Measurements from ENCODE around the gene CDC27. TPM values are rescaled to one million over a fixed set of nuclear protein-coding genes. Genes with fewer than 3 reads are reported as not detected.
"Not testable (repeated sequence)": the region's sequence is repeated elsewhere in the genome, so short reads cannot be mapped to it uniquely, and the experiment has no call there.

Gene CDC27
- polyA plus RNA-seq, 1 experiment, result 65.3 TPM

- Histone ChIP-seq H3K4me3 (ENCODE audit: low read depth, low read length) (no peak overlapping the region), H3K27me3 (ENCODE audit: control insufficient read depth, insufficient read depth, low read length) (no peaks in the 10 kb centered on the region), H3K36me3 (ENCODE audit: control insufficient read depth, insufficient read depth, low read length) (peaks cover 11% of the 10 kb centered on the region)
- POLR2A ChIA-PET, result no interaction called here
- no peak for TF ChIP-seq CTCF (IDR thresholded peaks at IDR 0.05; ENCODE audit: insufficient read depth, low read depth, low read length)
- CTCF ChIA-PET, result interaction anchor here (1.3 kb wide), 1 partner anchor 9 kb away, joined by 3 read pairs; no protein-coding TSS in a partner anchor
- DNase-seq (ENCODE audit: low read depth), result no peak
These were observed 27.0 kb downstream of the CDC27 start for GRCh38 chr17:47162013-47162622.

- Histone ChIP-seq H3K27me3 (ENCODE audit: control insufficient read depth, insufficient read depth, low read length) (no peaks in the 10 kb centered on the region), H3K4me3 (ENCODE audit: low read depth, low read length) (no peak overlapping the region), H3K36me3 (ENCODE audit: control insufficient read depth, insufficient read depth, low read length) (peaks cover 12% of the 10 kb centered on the region)
- ChIA-PET POLR2A (no interaction called here), CTCF (no interaction called here)
- no peak for DNase-seq (ENCODE audit: low read depth)
- TF ChIP-seq CTCF (IDR thresholded peaks at IDR 0.05; ENCODE audit: insufficient read depth, low read depth, low read length), result no peak
These were observed 29.8 kb downstream of the CDC27 start for GRCh38 chr17:47159315-47159714.

- Histone ChIP-seq H3K36me3 (ENCODE audit: control insufficient read depth, insufficient read depth, low read length) (peaks cover 6% of the 10 kb centered on the region), H3K4me3 (ENCODE audit: low read depth, low read length) (no peak overlapping the region), H3K27me3 (ENCODE audit: control insufficient read depth, insufficient read depth, low read length) (no peaks in the 10 kb centered on the region)
- no peak for DNase-seq (ENCODE audit: low read depth)
- TF ChIP-seq CTCF (IDR thresholded peaks at IDR 0.05; ENCODE audit: insufficient read depth, low read depth, low read length), result no peak
- ChIA-PET CTCF (no interaction called here), POLR2A (no interaction called here)
These were observed 43.7 kb downstream of the CDC27 start for GRCh38 chr17:47145351-47145750.

GRCh38 chr17:47135235-47135634 lies 53.9 kb downstream of the CDC27 start:
- CTCF ChIA-PET, result no interaction called here
- H3K36me3 ChIP-seq (ENCODE audit: control insufficient read depth, insufficient read depth, low read length), result peaks cover 5% of the 10 kb centered on the region
- H3K4me3 ChIP-seq (ENCODE audit: low read depth, low read length), result no peak overlapping the region
- no peak for DNase-seq (ENCODE audit: low read depth)
- no peaks in the 10 kb centered on the region for H3K27me3 ChIP-seq (ENCODE audit: control insufficient read depth, insufficient read depth, low read length)
- POLR2A ChIA-PET, result no interaction called here
- TF ChIP-seq CTCF (IDR thresholded peaks at IDR 0.05; ENCODE audit: insufficient read depth, low read depth, low read length), result no peak

- POLR2A ChIA-PET, result interaction anchor here (0.7 kb wide), 1 partner anchor 51 kb away, joined by 3 read pairs; no protein-coding TSS in a partner anchor
- H3K27me3 ChIP-seq (ENCODE audit: control insufficient read depth, insufficient read depth, low read length); H3K4me3 ChIP-seq (ENCODE audit: low read depth, low read length); H3K36me3 ChIP-seq (ENCODE audit: control insufficient read depth, insufficient read depth, low read length); CTCF ChIA-PET; DNase-seq (ENCODE audit: low read depth): not testable (repeated sequence)
These were observed 54.7 kb downstream of the CDC27 start for GRCh38 chr17:47134354-47134753.

DNA sequence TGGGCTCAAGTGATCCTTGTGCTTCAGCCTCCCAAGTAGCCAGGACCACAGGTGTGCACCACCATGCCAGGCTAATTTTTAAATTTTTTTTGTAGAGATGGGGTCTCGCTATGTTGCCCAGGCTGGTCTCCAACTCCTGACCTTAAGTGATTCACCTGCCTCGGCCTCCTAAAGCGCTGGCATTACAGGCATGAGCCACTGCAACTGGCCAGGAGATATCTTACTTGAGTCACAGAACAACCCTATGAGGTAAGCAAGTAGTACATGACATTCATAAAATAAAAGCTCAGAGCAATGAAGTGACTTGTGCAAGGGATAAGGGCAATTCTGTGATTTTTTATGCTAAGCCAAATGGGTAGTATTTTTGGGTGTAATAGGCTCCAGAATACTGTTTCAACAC lies 57.3 kb downstream of the CDC27 start:
- no peak for TF ChIP-seq CTCF (IDR thresholded peaks at IDR 0.05; ENCODE audit: insufficient read depth, low read depth, low read length)
- no peak for DNase-seq (ENCODE audit: low read depth)
- Histone ChIP-seq H3K27me3 (ENCODE audit: control insufficient read depth, insufficient read depth, low read length) (no peaks in the 10 kb centered on the region), H3K36me3 (ENCODE audit: control insufficient read depth, insufficient read depth, low read length) (peaks cover 2% of the 10 kb centered on the region; the same call in 1 of the 2 replicates), H3K4me3 (ENCODE audit: low read depth, low read length) (no peak overlapping the region)
- ChIA-PET CTCF (interaction anchor here (0.6 to 1.0 kb wide), 2 partner anchors 52 to 351 kb away, joined by 3 read pairs; no protein-coding TSS in a partner anchor), POLR2A (no interaction called here)

- DNase-seq (ENCODE audit: low read depth); POLR2A ChIA-PET: not testable (repeated sequence)
- CTCF ChIA-PET, result interaction anchor here (1.1 to 1.3 kb wide), 2 partner anchors 10 kb away, joined by 3 read pairs; no protein-coding TSS in a partner anchor
These were observed 62.3 kb downstream of the CDC27 start for GRCh38 chr17:47126835-47127234.

DNA sequence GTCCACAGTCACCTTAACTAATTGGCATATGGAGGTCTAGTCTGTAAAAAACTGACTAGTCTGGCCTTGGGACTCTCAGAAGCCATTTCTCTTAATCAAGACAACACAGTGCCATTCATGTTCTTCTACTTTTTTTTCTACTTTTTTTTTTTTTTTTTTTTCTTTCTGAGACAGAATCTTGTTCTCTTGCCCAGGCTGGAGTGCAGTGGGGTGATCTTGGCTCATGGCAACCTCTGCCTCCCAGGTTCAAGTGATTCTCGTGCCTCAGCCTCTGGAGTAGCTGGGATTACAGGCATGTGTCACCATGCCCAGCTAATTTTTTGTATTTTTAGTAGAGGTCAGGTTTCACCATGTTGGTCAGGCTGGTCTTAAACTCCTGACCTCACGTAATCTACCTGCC lies 65.8 kb downstream of the CDC27 start:
- DNase-seq (ENCODE audit: low read depth); POLR2A ChIA-PET; H3K27me3 ChIP-seq (ENCODE audit: control insufficient read depth, insufficient read depth, low read length); H3K36me3 ChIP-seq (ENCODE audit: control insufficient read depth, insufficient read depth, low read length); H3K4me3 ChIP-seq (ENCODE audit: low read depth, low read length): not testable (repeated sequence)
- CTCF ChIA-PET, result interaction anchor here (0.6 kb wide), 1 partner anchor 18 kb away, joined by 3 read pairs; no protein-coding TSS in a partner anchor

More at GRCh38 chr17:47126835-47127234, 62.3 kb downstream of the CDC27 start:
- not testable (repeated sequence) for H3K36me3 ChIP-seq (ENCODE audit: control insufficient read depth, insufficient read depth, low read length); H3K27me3 ChIP-seq (ENCODE audit: control insufficient read depth, insufficient read depth, low read length); H3K4me3 ChIP-seq (ENCODE audit: low read depth, low read length)

Data from BJ (cell line).